Testis (tissue), 2 donors: ENCODE data around the gene SEMA4G.

Experiments
- CTCF ChIP-seq, 3 experiments: fragments of 450-650 bp in 2 of 3; fragments of 200-600 bp in 1 of 3; sonication (generic) in 1 of 3; IDR thresholded peaks; one replicate each; pipeline ENCODE4 v1.5.1; 2016 to 2019; ENCODE audit warnings: antibody characterized with exemption in 3 of 3, mild to moderate bottlenecking in 2 of 3, moderate library complexity in 1 of 3
- POLR2A ChIP-seq: fragments of 450-650 bp; IDR thresholded peaks from one replicate; pipeline ENCODE4 v1.6.1; 2017; ENCODE audit warnings: antibody characterized with exemption, mild to moderate bottlenecking, moderate library complexity

- no peak for TF ChIP-seq POLR2A
- peak; percentile 81 to 88 (median 83) for TF ChIP-seq CTCF (IDR thresholded peaks at IDR 0.05)
Measured at GRCh38 chr10:100997360-100998182, 28.3 kb downstream of the SEMA4G start.
